B cell (primary cell): ENCODE results near the gene TWIST2. TPM values are rescaled to one million over a fixed set of nuclear protein-coding genes. Genes with fewer than 3 reads are reported as not detected.

Source experiments
- ATAC-seq: fragments of 200-7000 bp; cut with Tn5 transposase; one replicate; pipeline ENCODE4 v1.10.0; 2021; ENCODE audit warnings: low read depth, mild to moderate bottlenecking, moderate number of reproducible peaks, moderate library complexity
- CTCF ChIA-PET: fragments of 350-600 bp; sonication (Branson Sonifier 250); formaldehyde crosslinking; loops from one replicate; lab custom pipeline; 2021; ENCODE audit warnings: antibody characterized with exemption, inconsistent platforms; lab: Charles Lee
- POLR2A ChIA-PET: fragments of 350-600 bp; sonication (Branson Sonifier 250); formaldehyde crosslinking; loops from one replicate; lab custom pipeline; 2021; ENCODE audit warnings: antibody characterized with exemption; lab: Charles Lee
- DNase-seq: peaks from one replicate; pipeline ENCODE4 v3.0.0; 2013
- H2AFZ ChIP-seq: 2 replicates; pipeline ENCODE4 v1.6.1; 2012; ENCODE audit warnings: mild to moderate bottlenecking, low read depth, low read length; ENCODE audit not compliant: insufficient read depth, poor library complexity, severe bottlenecking
- H3K27ac ChIP-seq, 2 donors: 1 replicate in 1 of 2; 2 replicates in 1 of 2; pipeline ENCODE4 v1.5.1; 2012 to 2013; ENCODE audit warnings: low read length in 2 of 2, mild to moderate bottlenecking in 2 of 2, moderate library complexity in 1 of 2
- H3K27me3 ChIP-seq, 4 experiments: fragments of 200-600 bp in 1 of 4; sonication (generic) in 1 of 4; replicated peaks in 1 of 4; 1 replicate in 2 of 4; 2 replicates in 2 of 4; pipeline versions ENCODE4 v1.6.1 to v1.7.0; 2013 to 2016; ENCODE audit warnings: low read length in 3 of 4, mild to moderate bottlenecking in 2 of 4, mixed read lengths in 1 of 4, moderate library complexity in 1 of 4; ENCODE audit not compliant: insufficient read depth in 4 of 4, control insufficient read depth in 3 of 4; ENCODE audit errors: control extremely low read depth in 1 of 4
- H3K36me3 ChIP-seq, 2 experiments: replicated peaks in 1 of 2; 1 replicate in 1 of 2; 2 replicates in 1 of 2; pipeline versions ENCODE4 v1.6.1 to v1.7.1; 2013; ENCODE audit warnings: low read length in 1 of 2; ENCODE audit not compliant: insufficient read depth in 2 of 2, control insufficient read depth in 1 of 2; ENCODE audit errors: control extremely low read depth in 1 of 2, extremely low read depth in 1 of 2
- H3K4me1 ChIP-seq, 2 donors: fragments of 200-600 bp in 1 of 2; sonication (generic) in 1 of 2; 1 replicate in 1 of 2; 2 replicates in 1 of 2; pipeline versions ENCODE4 v1.5.1 to v1.6.1; 2013 to 2017; ENCODE audit warnings: low read length in 2 of 2; ENCODE audit not compliant: control insufficient read depth in 2 of 2, insufficient read depth in 2 of 2
- H3K4me2 ChIP-seq: replicated peaks from 2 replicates; pipeline ENCODE3; 2012; ENCODE audit warnings: mild to moderate bottlenecking, low read depth, low read length; ENCODE audit not compliant: poor library complexity, severe bottlenecking
- H3K4me3 ChIP-seq, 5 experiments: fragments of 200-600 bp in 1 of 5; sonication (generic) in 1 of 5; 1 replicate in 3 of 5; 2 replicates in 2 of 5; pipeline versions ENCODE4 v1.5.1 to v1.7.0; 2011 to 2016; ENCODE audit warnings: low read length in 4 of 5, mild to moderate bottlenecking in 4 of 5, low read depth in 2 of 5, control low read depth in 1 of 5, moderate library complexity in 1 of 5; ENCODE audit not compliant: insufficient read depth in 1 of 5; ENCODE audit errors: control extremely low read depth in 1 of 5, extremely low read depth in 1 of 5
- H3K79me2 ChIP-seq: fragments of 200-600 bp; sonication (generic); one replicate; pipeline ENCODE4 v1.6.0; 2016; ENCODE audit warnings: low read length; ENCODE audit not compliant: control insufficient read depth, insufficient read depth
- H3K9ac ChIP-seq: fragments of 200-600 bp; sonication (generic); 2 replicates; pipeline ENCODE4 v1.6.1; 2017; ENCODE audit warnings: mild to moderate bottlenecking, low read length, moderate library complexity
- H3K9me3 ChIP-seq, 3 donors: one replicate each; pipeline versions ENCODE4 v1.6.1 to v1.7.1; 2013; ENCODE audit warnings: low read length in 2 of 3; ENCODE audit not compliant: control insufficient read depth in 2 of 3, insufficient read depth in 1 of 3; ENCODE audit errors: control extremely low read depth in 1 of 3
- H4K20me1 ChIP-seq: 2 replicates; pipeline ENCODE4 v1.6.0; 2012; ENCODE audit warnings: mild to moderate bottlenecking, low read length; ENCODE audit not compliant: insufficient read depth, control insufficient read depth, poor library complexity, severe bottlenecking
- H3K27ac Mint-ChIP-seq: one replicate; pipeline ENCODE4 v1.8.0; 2021; ENCODE audit warnings: mixed read lengths
- H3K27me3 Mint-ChIP-seq: one replicate; pipeline ENCODE4 v1.8.0; 2021; ENCODE audit warnings: mixed read lengths
- H3K4me1 Mint-ChIP-seq: one replicate; pipeline ENCODE4 v1.8.0; 2021; ENCODE audit warnings: mixed read lengths
- H3K4me3 Mint-ChIP-seq: one replicate; pipeline ENCODE4 v1.8.0; 2021; ENCODE audit warnings: mixed read lengths
- H3K9me3 Mint-ChIP-seq: one replicate; pipeline ENCODE4 v1.8.0; 2022; ENCODE audit warnings: mixed read lengths; ENCODE audit not compliant: insufficient read depth
- CTCF ChIP-seq: fragments of 200-600 bp; IDR thresholded peaks from one replicate; pipeline ENCODE4 v1.8.0; 2022; ENCODE audit warnings: antibody characterized with exemption, mild to moderate bottlenecking
- EZH2 ChIP-seq: IDR thresholded peaks from 2 replicates; pipeline ENCODE4 v1.6.1; 2012; ENCODE audit warnings: borderline replicate concordance, low read depth, mild to moderate bottlenecking, moderate library complexity, low read length; ENCODE audit not compliant: insufficient read depth, poor library complexity, severe bottlenecking
- WGBS: methylation state at CpG from one replicate; pipeline ENCODE4 v1.1.5; 2013; ENCODE audit warnings: missing lambda C conversion rate; ENCODE audit not compliant: insufficient coverage; 5-methylcytosine and 5-hydroxymethylcytosine counted together
- intact Hi-C: fragments of 100-400 bp; cut with micrococcal nuclease; formaldehyde crosslinking; loops from one replicate; pipeline ENCODE4 v1.10.0; 2022
- polyA plus RNA-seq: library from polyadenylated mRNA; depleted of rRNA; stranded (reverse); fragments of >200 nt; gene quantifications from 2 replicates; pipeline ENCODE4 v1.2.3, GENCODE V29; 2012
- total RNA-seq, 2 donors: library from RNA; stranded (reverse); fragments of 120-200 nt in 1 of 2; gene quantifications; 1 replicate in 1 of 2; 2 replicates in 1 of 2; pipeline versions ENCODE4 v1.2.3 to v1.2.4, GENCODE V29; 2013 to 2022

Gene TWIST2
- total and polyA plus RNA-seq, 2 donors (not counting 1 experiment from before 2014, with no cell fraction given), result 0.07 TPM; not detected in 1

- H3K4me1 Mint-ChIP-seq, result no peaks in the 10 kb centered on the region
- Histone ChIP-seq H3K9ac (no peak overlapping the region), H3K4me1 (no peaks in the 10 kb centered on the region), H4K20me1 (no peaks in the 10 kb centered on the region), H3K4me3 (no peak overlapping the region), H3K4me2 (no peak overlapping the region), H2AFZ (no peak overlapping the region), H3K27ac (no peak overlapping the region), H3K9me3 (peaks cover 0 to 9% (median 0%) of the 10 kb centered on the region in 3 donors), H3K36me3 (no peaks in the 10 kb centered on the region), H3K27me3 (no peaks in the 10 kb centered on the region), H3K79me2 (no peaks in the 10 kb centered on the region)
- no peak overlapping the region for H3K4me3 Mint-ChIP-seq
- ATAC-seq (no peak), DNase-seq (no peak)
- ChIA-PET POLR2A (no interaction called here), CTCF (no interaction called here)
- intact Hi-C loops, result no loop called here
- WGBS, result 86% methylated on average over 2 of the region's 9 CpGs
- TF ChIP-seq EZH2, result no peak
- TF ChIP-seq CTCF, result no peak
- H3K27ac Mint-ChIP-seq, result no peak overlapping the region
- no peaks in the 10 kb centered on the region for H3K9me3 Mint-ChIP-seq
- H3K27me3 Mint-ChIP-seq, result peaks cover 8% of the 10 kb centered on the region
Measured at GRCh38 chr2:238869293-238870124, 21.6 kb downstream of the TWIST2 start.

DNA sequence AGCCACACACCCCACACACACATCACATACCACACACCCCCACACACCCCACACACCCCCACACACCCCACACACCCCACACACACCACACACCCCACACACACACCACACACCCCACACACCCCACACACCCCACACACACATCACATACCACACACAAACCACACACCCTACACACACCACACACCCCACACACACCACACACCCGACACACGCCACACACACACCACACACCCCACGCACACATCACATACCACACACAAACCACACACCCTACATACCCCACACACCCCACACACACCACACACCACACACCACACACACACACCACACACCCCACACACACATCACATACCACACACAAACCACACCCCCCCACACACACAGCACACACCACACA, 22.4 kb downstream of the TWIST2 start:
- peaks cover 0 to 9% (median 0%) of the 10 kb centered on the region in 3 donors for H3K9me3 ChIP-seq
- Mint-ChIP-seq H3K4me1 (no peaks in the 10 kb centered on the region), H3K9me3 (no peaks in the 10 kb centered on the region), H3K27me3 (peaks cover 8% of the 10 kb centered on the region), H3K27ac (no peak overlapping the region), H3K4me3 (no peak overlapping the region)
- ATAC-seq (no peak), DNase-seq (no peak)
- no peak overlapping the region for H3K27ac ChIP-seq
- no CpG with 5 or more reads among the region's 3 CpGs for WGBS
- no peaks in the 10 kb centered on the region for H3K36me3 ChIP-seq
- H3K4me1 ChIP-seq, result no peaks in the 10 kb centered on the region
- no peaks in the 10 kb centered on the region for H4K20me1 ChIP-seq
- TF ChIP-seq CTCF (no peak), EZH2 (no peak)
- H2AFZ ChIP-seq, result no peak overlapping the region
- POLR2A ChIA-PET, result no interaction called here
- intact Hi-C loops, result no loop called here
- H3K79me2 ChIP-seq, result no peaks in the 10 kb centered on the region
- CTCF ChIA-PET, result no interaction called here
- H3K4me2 ChIP-seq, result no peak overlapping the region
- no peak overlapping the region for H3K9ac ChIP-seq
- no peak overlapping the region for H3K4me3 ChIP-seq
- no peaks in the 10 kb centered on the region for H3K27me3 ChIP-seq
